AG08396 (cell line): ENCODE data around the gene SARDH.

Experiments
- DNase-seq: peaks from one replicate; pipeline ENCODE4 v3.0.0; 2012; ENCODE audit warnings: low spot score, mixed read lengths

Gene SARDH

GRCh38 chr9:133737774-133738639, at the start of gene SARDH:
TSS of gene SARDH (minus strand) at chr9:133738352. CDS start at chr9:133734173, 4,179 bp downstream.
- peak; percentile 87 for DNase-seq

- DNase-seq: peak; percentile 66
These were observed 49.5 kb upstream of the SARDH start for GRCh38 chr9:133787754-133788025.

- DNase-seq: no peak
These were observed 49.0 kb upstream of the SARDH start for GRCh38 chr9:133786907-133787753.

GRCh38 chr9:133786371-133786753, 48.2 kb upstream of the SARDH start:
- no peak for DNase-seq

GRCh38 chr9:133785753-133786370, 47.7 kb upstream of the SARDH start:
- no peak for DNase-seq

- no peak for DNase-seq
These were observed 46.8 kb upstream of the SARDH start for GRCh38 chr9:133784731-133785561.

- DNase-seq: no peak
These were observed 45.2 kb upstream of the SARDH start for GRCh38 chr9:133783331-133783731.

- peak; percentile 88 for DNase-seq
These were observed 44.3 kb upstream of the SARDH start for GRCh38 chr9:133782157-133783130.

GRCh38 chr9:133781828-133782135, 43.6 kb upstream of the SARDH start:
- DNase-seq: no peak

GRCh38 chr9:133780962-133781827, 43.0 kb upstream of the SARDH start:
- no peak for DNase-seq

GRCh38 chr9:133780404-133780945, 42.3 kb upstream of the SARDH start:
- DNase-seq: no peak

- no peak for DNase-seq
These were observed 41.6 kb upstream of the SARDH start for GRCh38 chr9:133779516-133780403.

GRCh38 chr9:133779081-133779480, 40.9 kb upstream of the SARDH start:
- no peak for DNase-seq

- DNase-seq: no peak
These were observed 40.3 kb upstream of the SARDH start for GRCh38 chr9:133778336-133779013.

GRCh38 chr9:133777871-133778270, 39.7 kb upstream of the SARDH start:
- no peak for DNase-seq

GRCh38 chr9:133777068-133777791, 39.1 kb upstream of the SARDH start:
- no peak for DNase-seq
